GM12878 (cell line): Measurements from ENCODE around the gene MED19. TPM values are rescaled to one million over a fixed set of nuclear protein-coding genes. Genes with fewer than 3 reads are reported as not detected.

Experiments
- BMI1 ChIP-seq: fragments of 450-650 bp; IDR thresholded peaks from 2 replicates; pipeline ENCODE4 v1.6.1; 2016; ENCODE audit warnings: mild to moderate bottlenecking, moderate library complexity, borderline replicate concordance
- CREM ChIP-seq: IDR thresholded peaks from 2 replicates; pipeline ENCODE4 v1.6.1; 2014; ENCODE audit warnings: antibody characterized with exemption, low read depth
- CTCF ChIP-seq, 3 experiments: IDR thresholded peaks in 2 of 3; conservative IDR thresholded peaks in 1 of 3; 2 replicates each; pipeline ENCODE4 v1.5.1; 2011; ENCODE audit warnings: low read depth in 3 of 3, low read length in 3 of 3, mild to moderate bottlenecking in 3 of 3, control low read depth in 2 of 3, moderate library complexity in 2 of 3, inconsistent platforms in 1 of 3, mixed read lengths in 1 of 3; ENCODE audit not compliant: control insufficient read depth in 2 of 3, insufficient read depth in 1 of 3; ENCODE audit errors: extremely low read depth in 1 of 3
- GABPA ChIP-seq: IDR thresholded peaks from 2 replicates; pipeline ENCODE4 v1.6.1; 2014; ENCODE audit warnings: antibody characterized with exemption, low read depth, mild to moderate bottlenecking, inconsistent platforms
- MXI1 ChIP-seq: fragments of 150-350 bp; IDR thresholded peaks from 2 replicates; pipeline ENCODE4 v1.6.1; 2011; ENCODE audit warnings: low read depth, mild to moderate bottlenecking, inconsistent platforms, low read length, improper control_type of control experiment
- NR2C2 ChIP-seq: IDR thresholded peaks from 2 replicates; pipeline ENCODE4 v1.6.1; 2011; ENCODE audit warnings: borderline replicate concordance, low read depth; ENCODE audit not compliant: control insufficient read depth, insufficient read length
- RELB ChIP-seq: fragments of 450-650 bp; IDR thresholded peaks from 2 replicates; pipeline ENCODE4 v1.6.1; 2017; ENCODE audit warnings: low read depth, mild to moderate bottlenecking, moderate library complexity
- SMC3 ChIP-seq: IDR thresholded peaks from 2 replicates; pipeline ENCODE4 v1.6.1; 2011; ENCODE audit warnings: low read length, improper control_type of control experiment, borderline replicate concordance
- SREBF1 ChIP-seq: IDR thresholded peaks from 2 replicates; pipeline ENCODE4 v1.6.1; 2012; ENCODE audit warnings: mild to moderate bottlenecking, low read length
- TAF1 ChIP-seq: IDR thresholded peaks from 2 replicates; pipeline ENCODE4 v1.6.1; 2011; ENCODE audit warnings: mild to moderate bottlenecking, low read depth, low read length, borderline replicate concordance
- ZBTB33 ChIP-seq: fragments of 450-650 bp; IDR thresholded peaks from 2 replicates; pipeline ENCODE4 v1.6.1; 2017; ENCODE audit warnings: mild to moderate bottlenecking
- ZSCAN29 ChIP-seq: fragments of 450-650 bp; IDR thresholded peaks from 2 replicates; pipeline ENCODE4 v1.6.1; 2017; ENCODE audit warnings: mild to moderate bottlenecking, moderate library complexity
- polyA plus RNA-seq, 11 experiments: library from polyadenylated mRNA; depleted of rRNA in 4 of 11; unstranded in 6 of 11; stranded (reverse) in 5 of 11; fragments of >200 nt; fragmentation: Nextera tagmentation in 4 of 11; fragmentation: Illumina TruSeq in 1 of 11; extraction: Ambion mirVana in 4 of 11; extraction: Trizol in 1 of 11; gene quantifications; 1 replicate in 1 of 11; 2 replicates in 10 of 11; pipeline versions ENCODE4 v1.2.1 to v1.2.3, GENCODE V29; 2011 to 2016; ENCODE audit warnings: inconsistent platforms in 2 of 11, missing spikeins in 2 of 11, low read depth in 1 of 11
- total RNA-seq, 4 experiments: library from RNA; depleted of rRNA in 3 of 4; stranded (reverse); fragments of >200 nt in 3 of 4; fragmentation: Illumina TruSeq in 1 of 4; extraction: Trizol in 1 of 4; gene quantifications; 2 replicates each; pipeline versions ENCODE4 v1.2.1 to v1.2.3, GENCODE V29; 2013 to 2021
- TF ChIP-seq, protein P1 (sequence below): fragments of 450-650 bp; conservative IDR thresholded peaks from 2 replicates; pipeline ENCODE4 v1.6.1; 2017; ENCODE audit warnings: mild to moderate bottlenecking, moderate library complexity
- TF ChIP-seq, protein P2 (sequence below): IDR thresholded peaks from 2 replicates; pipeline ENCODE4 v1.6.1; 2011; ENCODE audit warnings: low read depth, low read length, improper control_type of control experiment, borderline replicate concordance
- TF ChIP-seq, protein P3 (sequence below): IDR thresholded peaks from 2 replicates; pipeline ENCODE4 v1.6.1; 2012; ENCODE audit warnings: low read depth, low read length, improper control_type of control experiment

The MED19 gene
- total and polyA plus RNA-seq, 10 of the 15 experiments (the other 5 are each of a cell fraction or from before 2014, with no cell fraction given): 4.9 to 28.2 (median 17.3) TPM

DNA sequence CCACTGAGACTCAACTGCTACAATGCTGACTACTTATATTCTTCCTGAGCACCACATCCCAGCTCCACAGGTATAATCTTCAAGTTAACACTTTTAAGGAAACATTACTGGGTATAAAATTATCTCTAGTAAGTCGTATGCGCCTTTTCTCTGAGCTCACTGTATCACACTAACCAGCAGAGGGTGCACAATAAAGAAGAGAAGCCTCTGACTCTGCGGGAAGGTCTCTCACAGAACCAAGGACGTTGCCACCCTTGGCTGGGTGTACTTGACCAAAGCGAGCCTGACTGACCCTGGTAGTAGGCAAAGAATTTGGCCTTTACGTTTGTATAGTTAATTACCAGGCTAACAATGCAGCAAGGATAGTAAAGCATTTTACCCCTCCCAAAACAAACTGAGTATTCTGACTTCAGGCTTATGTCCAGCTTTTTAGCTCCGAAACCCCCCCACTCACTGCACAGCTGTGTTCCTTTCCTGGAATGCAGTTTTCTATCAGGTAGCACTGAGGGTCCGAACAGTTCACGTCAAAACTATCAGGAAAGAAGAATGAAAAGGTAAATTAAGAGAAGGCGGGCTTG is 39.8 kb upstream of the MED19 start, which contains the start of gene BTBD18 (continued):
- TF ChIP-seq ZBTB33 (peak; percentile 70; the same call in 1 of the 2 replicates), NR2C2 (no peak), SREBF1 (no peak), RELB (no peak), BMI1 (no peak), TAF1 (no peak), GABPA (no peak), MXI1 (0 out of 2 replicates have a peak, but pooled peaks have one; percentile 17), SMC3 (peak; percentile 78; the same call in 1 of the 2 replicates), CTCF (IDR thresholded peaks at IDR 0.05 in 2 of 3, conservative IDR thresholded peaks at IDR 0.05 in 1 of 3; ENCODE audit: control insufficient read depth in 2 of 3, extremely low read depth in 1 of 3, insufficient read depth in 1 of 3, low read depth in 3 of 3, low read length in 3 of 3) (peak; percentile 38 to 50 (median 50); a peak in 5 of 6 replicates), CREM (no peak), ZSCAN29 (no peak)
- TF ChIP-seq, protein P1, sequence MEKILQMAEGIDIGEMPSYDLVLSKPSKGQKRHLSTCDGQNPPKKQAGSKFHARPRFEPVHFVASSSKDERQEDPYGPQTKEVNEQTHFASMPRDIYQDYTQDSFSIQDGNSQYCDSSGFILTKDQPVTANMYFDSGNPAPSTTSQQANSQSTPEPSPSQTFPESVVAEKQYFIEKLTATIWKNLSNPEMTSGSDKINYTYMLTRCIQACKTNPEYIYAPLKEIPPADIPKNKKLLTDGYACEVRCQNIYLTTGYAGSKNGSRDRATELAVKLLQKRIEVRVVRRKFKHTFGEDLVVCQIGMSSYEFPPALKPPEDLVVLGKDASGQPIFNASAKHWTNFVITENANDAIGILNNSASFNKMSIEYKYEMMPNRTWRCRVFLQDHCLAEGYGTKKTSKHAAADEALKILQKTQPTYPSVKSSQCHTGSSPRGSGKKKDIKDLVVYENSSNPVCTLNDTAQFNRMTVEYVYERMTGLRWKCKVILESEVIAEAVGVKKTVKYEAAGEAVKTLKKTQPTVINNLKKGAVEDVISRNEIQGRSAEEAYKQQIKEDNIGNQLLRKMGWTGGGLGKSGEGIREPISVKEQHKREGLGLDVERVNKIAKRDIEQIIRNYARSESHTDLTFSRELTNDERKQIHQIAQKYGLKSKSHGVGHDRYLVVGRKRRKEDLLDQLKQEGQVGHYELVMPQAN: no peak
- TF ChIP-seq, protein P2, sequence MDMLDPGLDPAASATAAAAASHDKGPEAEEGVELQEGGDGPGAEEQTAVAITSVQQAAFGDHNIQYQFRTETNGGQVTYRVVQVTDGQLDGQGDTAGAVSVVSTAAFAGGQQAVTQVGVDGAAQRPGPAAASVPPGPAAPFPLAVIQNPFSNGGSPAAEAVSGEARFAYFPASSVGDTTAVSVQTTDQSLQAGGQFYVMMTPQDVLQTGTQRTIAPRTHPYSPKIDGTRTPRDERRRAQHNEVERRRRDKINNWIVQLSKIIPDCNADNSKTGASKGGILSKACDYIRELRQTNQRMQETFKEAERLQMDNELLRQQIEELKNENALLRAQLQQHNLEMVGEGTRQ: no peak
- TF ChIP-seq, protein P3, sequence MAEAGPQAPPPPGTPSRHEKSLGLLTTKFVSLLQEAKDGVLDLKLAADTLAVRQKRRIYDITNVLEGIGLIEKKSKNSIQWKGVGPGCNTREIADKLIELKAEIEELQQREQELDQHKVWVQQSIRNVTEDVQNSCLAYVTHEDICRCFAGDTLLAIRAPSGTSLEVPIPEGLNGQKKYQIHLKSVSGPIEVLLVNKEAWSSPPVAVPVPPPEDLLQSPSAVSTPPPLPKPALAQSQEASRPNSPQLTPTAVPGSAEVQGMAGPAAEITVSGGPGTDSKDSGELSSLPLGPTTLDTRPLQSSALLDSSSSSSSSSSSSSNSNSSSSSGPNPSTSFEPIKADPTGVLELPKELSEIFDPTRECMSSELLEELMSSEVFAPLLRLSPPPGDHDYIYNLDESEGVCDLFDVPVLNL: no peak
